Stomach smooth muscle (tissue), 2 donors: Measurements from ENCODE around the gene CDK11A.
"Not testable (repeated sequence)": the region's sequence is repeated elsewhere in the genome, so short reads cannot be mapped to it uniquely, and the experiment has no call there.

Source experiments
- H3K27ac ChIP-seq: one replicate; pipeline ENCODE4 v1.7.0; 2013; ENCODE audit warnings: mild to moderate bottlenecking, low read length, inconsistent platforms
- H3K27me3 ChIP-seq, 2 donors: one replicate each; pipeline ENCODE4 v1.7.0; 2013; ENCODE audit warnings: low read length in 2 of 2; ENCODE audit not compliant: insufficient read depth in 2 of 2, control insufficient read depth in 1 of 2
- H3K36me3 ChIP-seq, 2 donors: one replicate each; pipeline ENCODE4 v1.7.0; 2013; ENCODE audit warnings: low read length in 2 of 2; ENCODE audit not compliant: control insufficient read depth in 2 of 2, insufficient read depth in 2 of 2
- H3K4me1 ChIP-seq: one replicate; pipeline ENCODE4 v1.7.0; 2013; ENCODE audit warnings: low read length; ENCODE audit not compliant: control insufficient read depth, insufficient read depth
- H3K4me3 ChIP-seq, 2 donors: one replicate each; pipeline ENCODE4 v1.7.0; 2013; ENCODE audit warnings: low read length in 2 of 2
- H3K9ac ChIP-seq, 2 donors: one replicate each; pipeline ENCODE4 v1.7.0; 2013; ENCODE audit warnings: low read length in 2 of 2, mild to moderate bottlenecking in 1 of 2
- H3K9me3 ChIP-seq, 2 donors: one replicate each; pipeline ENCODE4 v1.7.0; 2013; ENCODE audit warnings: low read length in 2 of 2; ENCODE audit not compliant: control insufficient read depth in 2 of 2
- donor health status: healthy.
- donor health status: Pancreatic carcinoma.

The CDK11A gene

DNA sequence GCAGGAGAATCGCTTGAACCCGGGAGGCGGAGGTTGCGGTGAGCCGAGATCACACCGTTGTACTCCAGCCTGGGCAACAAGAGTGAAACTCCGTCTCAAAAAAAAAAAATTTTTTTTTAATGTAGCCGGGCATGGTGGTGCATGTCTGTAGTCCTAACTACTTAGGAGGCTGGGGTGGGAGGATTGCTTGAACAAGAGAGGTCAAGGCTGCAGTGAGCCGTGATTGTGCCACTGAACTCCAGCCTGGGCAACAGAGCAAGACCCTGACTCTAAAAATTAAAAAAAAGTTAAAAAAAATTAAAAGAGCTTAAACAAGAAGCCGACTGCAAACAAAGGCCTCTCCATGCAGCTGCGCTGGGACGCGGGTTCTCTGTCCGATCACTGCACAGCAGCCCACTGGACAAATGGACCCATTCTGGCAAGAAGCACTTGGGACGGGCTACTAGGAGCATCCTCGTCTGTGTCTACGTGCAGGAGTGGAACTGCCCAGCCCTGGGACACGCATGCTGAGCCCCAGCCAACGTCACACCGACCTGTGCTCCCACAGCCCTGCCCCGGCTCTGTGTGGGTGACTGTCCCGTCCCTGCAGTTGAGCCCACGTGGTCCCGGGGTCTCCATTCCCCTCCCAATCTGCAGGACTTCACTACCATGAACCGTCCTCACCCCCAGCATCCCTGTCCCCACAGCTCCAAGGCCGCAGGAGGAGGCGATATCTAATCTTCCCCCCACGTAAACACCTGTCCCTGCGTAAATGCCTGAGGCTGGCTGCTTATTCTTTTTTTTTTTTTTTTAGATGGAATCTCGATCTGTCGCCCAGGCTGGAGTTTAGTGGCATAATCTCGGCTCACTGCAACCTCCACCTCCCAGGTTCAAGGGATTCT is 43.9 kb downstream of the CDK11A start:
- no peak overlapping the region for H3K27ac ChIP-seq

DNA sequence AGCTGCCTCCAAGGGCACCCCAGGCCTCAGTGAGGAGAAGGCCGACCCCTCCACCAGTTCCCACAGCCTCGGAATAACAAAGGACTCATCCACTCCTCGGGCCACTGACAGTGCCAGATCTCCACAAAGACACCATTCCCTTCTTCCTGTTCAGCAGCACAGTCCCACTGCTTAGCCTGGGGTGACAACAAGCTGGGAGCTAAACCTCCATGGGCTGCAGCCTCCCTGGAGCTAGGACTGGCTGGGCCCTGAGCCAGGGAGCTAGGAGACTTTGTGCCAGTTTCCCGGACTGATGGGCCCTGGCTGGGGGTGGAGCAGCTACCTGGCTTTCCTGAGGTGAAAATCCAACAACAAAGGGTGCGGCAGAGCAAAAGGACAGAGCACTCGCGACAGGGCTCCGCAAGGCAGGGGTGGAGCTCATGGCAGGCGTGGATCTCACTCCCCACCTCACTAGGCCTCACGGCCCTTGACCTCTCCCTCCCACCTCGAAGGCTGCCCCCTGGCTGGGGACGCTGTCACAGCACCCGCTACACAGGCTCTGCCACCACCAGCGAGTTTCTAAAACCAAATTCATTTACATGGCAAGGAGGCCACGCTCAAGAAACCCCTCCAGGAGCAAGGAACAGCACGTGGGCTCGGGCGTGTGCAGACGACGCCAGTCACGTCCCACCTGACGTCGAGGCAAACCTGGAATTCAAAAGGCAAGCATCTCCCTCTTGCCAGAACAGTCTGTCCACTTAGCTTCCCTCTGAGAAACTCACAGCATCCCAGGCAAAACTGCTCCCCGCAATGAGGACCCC is 45.4 kb downstream of the CDK11A start:
- H3K4me1 ChIP-seq, result peaks cover 11% of the 10 kb centered on the region
- no peak overlapping the region for H3K27ac ChIP-seq
- no peaks in the 10 kb centered on the region for H3K27me3 ChIP-seq
- no peak overlapping the region for H3K4me3 ChIP-seq
- no peak overlapping the region for H3K9ac ChIP-seq
- H3K9me3 ChIP-seq, result no peaks in the 10 kb centered on the region
- H3K36me3 ChIP-seq, result peaks cover 0 to 3% of the 10 kb centered on the region in 2 donors

More for the DNA sequence above, 43.9 kb downstream of the CDK11A start:
- Histone ChIP-seq H3K4me3 (no peak overlapping the region), H3K4me1 (peaks cover 13% of the 10 kb centered on the region), H3K27me3 (no peaks in the 10 kb centered on the region), H3K9me3 (no peaks in the 10 kb centered on the region), H3K9ac (no peak overlapping the region), H3K36me3 (peaks cover 0 to 3% of the 10 kb centered on the region in 2 donors)

- Histone ChIP-seq H3K4me3 (no peak overlapping the region), H3K9ac (no peak overlapping the region)
Measured at GRCh38 chr1:1677718-1678580, 46.2 kb downstream of the CDK11A start.

GRCh38 chr1:1676087-1676486 is 48.1 kb downstream of the CDK11A start:
- H3K9me3 ChIP-seq, H3K36me3 ChIP-seq, H3K9ac ChIP-seq, H3K27me3 ChIP-seq, H3K4me3 ChIP-seq, H3K27ac ChIP-seq: not testable (repeated sequence)
- peaks cover 11% of the 10 kb centered on the region for H3K4me1 ChIP-seq

More at GRCh38 chr1:1677718-1678580, 46.2 kb downstream of the CDK11A start:
- Histone ChIP-seq H3K4me1 (peaks cover 11% of the 10 kb centered on the region), H3K9me3 (no peaks in the 10 kb centered on the region), H3K27ac (no peak overlapping the region), H3K36me3 (peaks cover 0 to 3% of the 10 kb centered on the region in 2 donors), H3K27me3 (no peaks in the 10 kb centered on the region)

DNA sequence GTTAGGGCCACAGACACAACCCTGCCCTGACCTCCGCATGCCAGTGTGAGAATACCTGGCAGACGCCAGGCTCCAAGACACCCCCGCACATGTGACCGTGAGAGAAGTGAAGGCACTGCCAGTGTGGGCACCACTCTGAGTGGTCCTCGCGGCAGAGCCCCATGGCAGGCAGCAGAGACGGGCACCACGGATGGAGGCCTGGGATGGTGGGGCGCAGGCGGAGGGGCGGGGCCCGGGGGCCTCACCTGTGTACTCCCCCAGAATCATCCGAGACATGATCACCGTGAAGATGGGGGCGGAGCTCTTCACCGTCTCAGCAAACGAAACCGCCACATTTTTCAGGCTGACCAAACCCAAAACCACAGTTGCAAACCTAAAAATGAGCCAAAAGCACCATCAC is 48.9 kb downstream of the CDK11A start:
- H3K27ac ChIP-seq, result not testable (repeated sequence)
- H3K36me3 ChIP-seq, result peaks cover 11 to 13% of the 10 kb centered on the region in 2 donors

DNA sequence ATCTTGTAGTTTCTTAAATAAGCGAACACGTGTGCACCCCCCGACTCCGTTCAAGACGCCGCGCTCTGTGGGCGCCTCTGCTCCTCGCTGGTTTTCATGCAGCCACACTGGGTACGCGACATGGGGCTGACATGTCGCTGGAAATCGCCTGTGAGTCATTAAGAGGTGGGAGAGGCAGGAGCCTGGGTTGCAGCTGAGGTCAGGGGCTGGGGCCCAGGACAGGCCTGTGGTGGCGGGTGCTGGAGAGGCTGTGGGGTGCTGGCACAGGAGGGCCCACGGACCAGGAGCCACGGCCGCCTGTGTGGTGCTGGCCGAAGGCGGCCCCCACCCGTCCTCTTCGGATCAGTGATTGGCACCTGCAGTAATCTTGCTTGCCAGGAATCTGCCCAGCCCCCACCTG is 49.4 kb downstream of the CDK11A start:
- not testable (repeated sequence) for H3K9ac ChIP-seq, H3K4me3 ChIP-seq, H3K27ac ChIP-seq, H3K27me3 ChIP-seq, H3K9me3 ChIP-seq
- H3K4me1 ChIP-seq, result peaks cover 11% of the 10 kb centered on the region
- H3K36me3 ChIP-seq, result peaks cover 11 to 13% of the 10 kb centered on the region in 2 donors

More for the DNA sequence above, 48.9 kb downstream of the CDK11A start:
- not testable (repeated sequence) for H3K27me3 ChIP-seq, H3K9ac ChIP-seq, H3K9me3 ChIP-seq, H3K4me3 ChIP-seq
- H3K4me1 ChIP-seq, result peaks cover 11% of the 10 kb centered on the region

GRCh38 chr1:1672181-1672965 is 51.8 kb downstream of the CDK11A start:
- Histone ChIP-seq H3K9ac (no peak overlapping the region), H3K27ac (no peak overlapping the region), H3K4me1 (no peaks in the 10 kb centered on the region), H3K27me3 (no peaks in the 10 kb centered on the region), H3K36me3 (peaks cover 13 to 18% of the 10 kb centered on the region in 2 donors), H3K4me3 (no peak overlapping the region), H3K9me3 (no peaks in the 10 kb centered on the region)

DNA sequence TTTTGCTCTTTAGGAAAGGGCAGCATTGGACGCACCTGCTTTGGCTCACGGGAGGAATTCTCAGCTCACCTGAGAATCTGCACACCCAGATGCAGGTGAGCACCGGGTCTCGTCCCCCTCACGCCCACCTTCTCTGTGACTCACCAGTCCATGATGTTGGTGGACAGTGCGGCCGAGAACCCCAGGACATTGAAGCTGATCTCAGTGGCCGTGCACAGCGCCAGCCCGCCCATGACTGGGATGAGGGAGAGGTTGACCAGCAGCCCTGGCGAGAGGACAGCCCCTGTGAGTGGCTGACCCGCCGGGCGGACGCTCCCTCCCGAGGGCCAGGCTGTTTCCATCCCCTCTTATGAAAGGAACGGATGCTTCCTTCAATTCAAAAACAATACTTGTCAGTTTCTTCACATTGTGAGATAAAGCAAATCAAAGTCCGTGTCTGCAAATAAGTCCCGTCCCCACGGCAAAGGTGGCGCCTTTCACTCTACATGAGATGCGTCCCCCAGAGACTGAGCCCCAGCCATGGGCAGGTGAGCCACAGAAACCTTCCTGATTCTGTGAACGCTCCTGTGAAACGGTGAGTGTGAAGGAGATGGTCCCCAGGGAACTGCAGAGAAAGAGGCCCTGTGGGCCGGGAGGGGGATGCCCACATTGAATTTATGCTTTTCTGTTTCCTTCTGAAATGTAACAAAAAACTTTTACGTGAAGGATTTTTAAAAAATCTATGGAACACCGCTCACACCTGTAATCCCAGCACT is 52.6 kb downstream of the CDK11A start:
- H3K9me3 ChIP-seq, result no peaks in the 10 kb centered on the region
- H3K4me1 ChIP-seq, result no peaks in the 10 kb centered on the region
- H3K4me3 ChIP-seq, result no peak overlapping the region
- H3K9ac ChIP-seq, result no peak overlapping the region
- H3K27ac ChIP-seq, result no peak overlapping the region
- no peaks in the 10 kb centered on the region for H3K27me3 ChIP-seq
- peaks cover 13 to 18% of the 10 kb centered on the region in 2 donors for H3K36me3 ChIP-seq

DNA sequence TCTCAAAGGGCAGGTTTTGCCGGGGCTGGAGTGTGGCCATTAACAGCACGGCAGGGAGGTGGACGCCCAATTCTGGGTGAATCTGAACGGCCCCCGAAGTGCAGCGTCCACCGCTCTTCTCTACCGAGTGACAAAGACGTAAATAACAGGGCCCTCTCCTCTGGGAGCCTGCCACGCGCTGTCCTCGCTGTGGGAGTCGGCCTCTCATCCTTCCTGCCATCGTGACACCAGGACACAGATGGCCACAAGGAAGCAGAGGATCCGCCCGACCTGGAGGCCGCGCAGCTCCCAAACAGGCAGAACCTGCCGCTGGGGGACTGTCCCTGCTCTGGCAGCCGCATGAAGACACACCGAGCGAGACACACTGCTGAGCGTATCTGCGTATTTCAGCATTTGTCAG is 53.3 kb downstream of the CDK11A start:
- no peak overlapping the region for H3K9ac ChIP-seq
- no peak overlapping the region for H3K4me3 ChIP-seq
- no peaks in the 10 kb centered on the region for H3K9me3 ChIP-seq
- H3K4me1 ChIP-seq, result no peaks in the 10 kb centered on the region
- peaks cover 15 to 25% of the 10 kb centered on the region in 2 donors for H3K36me3 ChIP-seq
- no peak overlapping the region for H3K27ac ChIP-seq
- no peaks in the 10 kb centered on the region for H3K27me3 ChIP-seq
